ENCODE data around the gene RAG2.
A peak's percentile ranks its signal among the peaks of the same experiment; 100 is the strongest.
"Not testable (repeated sequence)": the region's sequence is repeated elsewhere in the genome, so short reads cannot be mapped to it uniquely, and the experiment has no call there.

RAG2 gene

GRCh38 chr11:36600180-36600579 lies 2.1 kb upstream of the RAG2 start:
- DNase-seq (ENCODE audit: low spot score): no peak

GRCh38 chr11:36596880-36597279 lies 1.2 kb downstream of the RAG2 start:
- no peak for DNase-seq (ENCODE audit: low spot score)

- peak; percentile 91 for DNase-seq (ENCODE audit: low spot score)
These were observed 3.6 kb downstream of the RAG2 start, which contains the start of gene IFTAP for GRCh38 chr11:36594316-36594989. TSS of gene IFTAP (plus strand) at chr11:36594502. CDS start at chr11:36610104, 15,602 bp downstream.

- DNase-seq (ENCODE audit: low spot score): no peak
These were observed 6.6 kb downstream of the RAG2 start for GRCh38 chr11:36591433-36591832.

GRCh38 chr11:36590513-36590912 lies 7.5 kb downstream of the RAG2 start:
- no peak for DNase-seq (ENCODE audit: low spot score)

- no peak for DNase-seq (ENCODE audit: low spot score)
These were observed 9.9 kb downstream of the RAG2 start for GRCh38 chr11:36588099-36588498.

GRCh38 chr11:36586543-36586942 lies 11.5 kb downstream of the RAG2 start:
- no peak for DNase-seq (ENCODE audit: low spot score)

- no peak for DNase-seq (ENCODE audit: low spot score)
These were observed 14.4 kb downstream of the RAG2 start for GRCh38 chr11:36583667-36584066.

GRCh38 chr11:36581536-36581935 lies 16.5 kb downstream of the RAG2 start:
- no peak for DNase-seq (ENCODE audit: low spot score)

- DNase-seq (ENCODE audit: low spot score): no peak
These were observed 19.6 kb downstream of the RAG2 start for GRCh38 chr11:36578458-36578857.

- DNase-seq (ENCODE audit: low spot score): peak; percentile 52
These were observed 20.2 kb downstream of the RAG2 start for GRCh38 chr11:36577859-36578258.

GRCh38 chr11:36577373-36577772 lies 20.7 kb downstream of the RAG2 start:
- DNase-seq (ENCODE audit: low spot score): no peak

- DNase-seq (ENCODE audit: low spot score): no peak
These were observed 23.6 kb downstream of the RAG2 start for GRCh38 chr11:36574486-36574885.

- no peak for DNase-seq (ENCODE audit: low spot score)
These were observed 28.9 kb downstream of the RAG2 start for GRCh38 chr11:36569095-36569494.

- DNase-seq (ENCODE audit: low spot score): no peak
These were observed 30.3 kb downstream of the RAG2 start, which contains the start of gene RAG1 for GRCh38 chr11:36567694-36568093. TSS of gene RAG1 (plus strand) at chr11:36568007. CDS start at chr11:36573305, 5,298 bp downstream.

- DNase-seq (ENCODE audit: low spot score): no peak
These were observed 31.5 kb downstream of the RAG2 start for GRCh38 chr11:36566407-36567053.

- no peak for DNase-seq (ENCODE audit: low spot score)
These were observed 32.9 kb downstream of the RAG2 start for GRCh38 chr11:36565031-36565610.

- peak; percentile 66 for DNase-seq (ENCODE audit: low spot score)
These were observed 33.5 kb downstream of the RAG2 start for GRCh38 chr11:36564376-36565030.

GRCh38 chr11:36558571-36559413 lies 39.2 kb downstream of the RAG2 start:
- no peak for DNase-seq (ENCODE audit: low spot score)

- no peak for DNase-seq (ENCODE audit: low spot score)
These were observed 40.0 kb downstream of the RAG2 start for GRCh38 chr11:36557991-36558390.

GRCh38 chr11:36557390-36557789 lies 40.6 kb downstream of the RAG2 start:
- not testable (repeated sequence) for DNase-seq (ENCODE audit: low spot score)
